AG04450 (cell line): Measurements from ENCODE around the gene MAP2K3. TPM values are rescaled to one million over a fixed set of nuclear protein-coding genes. Genes with fewer than 3 reads are reported as not detected.

ENCODE experiments used
- CTCF ChIA-PET: fragments of 300-600, 350-600 bp; formaldehyde crosslinking; extraction: SDS; loops from one replicate; lab custom pipeline; 2022; ENCODE audit warnings: antibody characterized with exemption, inconsistent platforms; lab: Charles Lee
- POLR2A ChIA-PET: fragments of 350-600 bp; formaldehyde crosslinking; extraction: SDS; loops from one replicate; lab custom pipeline; 2021; ENCODE audit warnings: antibody characterized with exemption, inconsistent platforms; lab: Yijun Ruan, JAX
- DNase-seq: peaks from one replicate; pipeline ENCODE4 v3.0.0-alpha.2; 2011; ENCODE audit warnings: low read depth, low spot score
- H3K27ac ChIP-seq: one replicate; pipeline ENCODE4 v1.5.1; 2012; ENCODE audit warnings: low read depth, low read length, control low read depth
- H3K27me3 ChIP-seq: one replicate; pipeline ENCODE4 v1.6.0; 2012; ENCODE audit warnings: low read length; ENCODE audit not compliant: control insufficient read depth, insufficient read depth
- H3K4me3 ChIP-seq: 2 replicates; pipeline ENCODE4 v1.5.1; 2011; ENCODE audit warnings: mild to moderate bottlenecking, low read depth, low read length, control low read depth
- H3K9me3 ChIP-seq: 2 replicates; pipeline ENCODE4 v1.5.1; 2012; ENCODE audit warnings: low read length; ENCODE audit not compliant: control insufficient read depth, insufficient read depth
- CTCF ChIP-seq: IDR thresholded peaks from 2 replicates; pipeline ENCODE4 v1.5.1; 2011; ENCODE audit warnings: low read depth, low read length, control low read depth, inconsistent platforms
- polyA minus RNA-seq: library from RNA; depleted of rRNA, polyadenylated mRNA; stranded (reverse); fragments of >200 nt; gene quantifications from 2 replicates; pipeline ENCODE4 v1.2.3, GENCODE V29; 2011; rRNA and poly(A)+ RNA removed
- polyA plus RNA-seq: library from polyadenylated mRNA; depleted of rRNA; stranded (reverse); fragments of >200 nt; gene quantifications from 2 replicates; pipeline ENCODE4 v1.2.3, GENCODE V29; 2011; rRNA removed

MAP2K3 gene
- polyA plus RNA-seq: 13.7 and 24.0 TPM in 2 replicates
- 19.0 and 26.1 TPM in 2 replicates for polyA minus RNA-seq

GRCh38 chr17:21284319-21285163 lies at the start of gene MAP2K3:
MAP2K3 (plus strand) TSS chr17:21284711; CDS start chr17:21284921, 210 bp downstream.
- ChIA-PET CTCF (interaction anchor here (0.7 kb wide), 1 partner anchor 228 kb away, joined by 3 read pairs; no protein-coding TSS in a partner anchor), POLR2A (no interaction called here)
- DNase-seq: peak; percentile 97
- Histone ChIP-seq H3K27ac (peak within 1 kb of the TSS; percentile 97), H3K4me3 (peak within 1 kb of the TSS; percentile 86), H3K9me3 (no peaks in the 10 kb centered on the region; the same call in 1 of the 2 replicates), H3K27me3 (no peaks in the 10 kb centered on the region)
- TF ChIP-seq CTCF: no peak

- no peak for TF ChIP-seq CTCF
- H3K27me3 ChIP-seq: peaks cover 6% of the 10 kb centered on the region
- no peak overlapping the region for H3K27ac ChIP-seq
- peaks cover 5% of the 10 kb centered on the region; the same call in 1 of the 2 replicates for H3K9me3 ChIP-seq
- POLR2A ChIA-PET: no interaction called here
- no peak for DNase-seq
- CTCF ChIA-PET: no interaction called here
- H3K4me3 ChIP-seq: no peak overlapping the region
These were observed 48.6 kb upstream of the MAP2K3 start for GRCh38 chr17:21235921-21236320.

- TF ChIP-seq CTCF: peak; percentile 55
- no peak overlapping the region for H3K27ac ChIP-seq
- no peaks in the 10 kb centered on the region for H3K9me3 ChIP-seq
- ChIA-PET POLR2A (no interaction called here), CTCF (interaction anchor here (0.6 to 2.0 kb wide), 5 partner anchors 13 to 120 kb away, joined by 3 to 15 read pairs (median 6); no protein-coding TSS in a partner anchor)
- no peak for DNase-seq
- H3K4me3 ChIP-seq: no peak overlapping the region
- H3K27me3 ChIP-seq: peaks cover 6% of the 10 kb centered on the region
These were observed 44.7 kb upstream of the MAP2K3 start for GRCh38 chr17:21239680-21240368.

- Histone ChIP-seq H3K9me3 (no peaks in the 10 kb centered on the region; the same call in 1 of the 2 replicates), H3K27ac (no peak overlapping the region), H3K27me3 (peaks cover 6% of the 10 kb centered on the region), H3K4me3 (no peak overlapping the region)
- TF ChIP-seq CTCF: no peak
- no peak for DNase-seq
- CTCF ChIA-PET: interaction anchor here (0.6 to 2.0 kb wide), 6 partner anchors 9 to 121 kb away, joined by 3 to 15 read pairs (median 5); no protein-coding TSS in a partner anchor
- POLR2A ChIA-PET: no interaction called here
These were observed 44.0 kb upstream of the MAP2K3 start for GRCh38 chr17:21240369-21241055.
